GM12878 (cell line): Measurements from ENCODE around the gene MDM1. TPM values are rescaled to one million over a fixed set of nuclear protein-coding genes. Genes with fewer than 3 reads are reported as not detected.

Source experiments
- ATF2 ChIP-seq: IDR thresholded peaks from 2 replicates; pipeline ENCODE4 v1.6.1; 2012; ENCODE audit warnings: low read length, inconsistent platforms
- BRCA1 ChIP-seq: IDR thresholded peaks from 2 replicates; pipeline ENCODE4 v1.6.1; 2011; ENCODE audit warnings: low read depth, low read length, improper control_type of control experiment
- CEBPZ ChIP-seq: fragments of 150-350 bp; IDR thresholded peaks from 2 replicates; pipeline ENCODE4 v1.6.1; 2016; ENCODE audit warnings: low read depth, low read length
- HDGF ChIP-seq: fragments of 450-650 bp; IDR thresholded peaks from 2 replicates; pipeline ENCODE4 v1.6.1; 2016; ENCODE audit warnings: antibody characterized with exemption
- JUND ChIP-seq: IDR thresholded peaks from 2 replicates; pipeline ENCODE4 v1.6.1; 2012; ENCODE audit warnings: low read depth, mild to moderate bottlenecking, low read length, improper control_type of control experiment, moderate library complexity
- MTA2 ChIP-seq: fragments of 450-650 bp; IDR thresholded peaks from 2 replicates; pipeline ENCODE4 v1.6.1; 2016; ENCODE audit warnings: low read depth, mild to moderate bottlenecking, moderate library complexity
- NFYA ChIP-seq: IDR thresholded peaks from 2 replicates; pipeline ENCODE4 v1.6.1; 2011; ENCODE audit warnings: low read depth, mild to moderate bottlenecking, low read length, improper control_type of control experiment, borderline replicate concordance
- NKRF ChIP-seq: fragments of 450-650 bp; conservative IDR thresholded peaks from 2 replicates; pipeline ENCODE4 v1.6.1; 2017; ENCODE audit warnings: mild to moderate bottlenecking, moderate library complexity
- NRF1 ChIP-seq: conservative IDR thresholded peaks from 2 replicates; pipeline ENCODE4 v1.6.1; 2011; ENCODE audit warnings: mild to moderate bottlenecking, low read depth, low read length, improper control_type of control experiment
- RAD51 ChIP-seq: fragments of 450-650 bp; IDR thresholded peaks from 2 replicates; pipeline ENCODE4 v1.6.1; 2016; ENCODE audit warnings: moderate library complexity, mild to moderate bottlenecking, inconsistent platforms
- RBBP5 ChIP-seq: fragments of 200-600 bp; sonication (generic); conservative IDR thresholded peaks from 2 replicates; pipeline ENCODE4 v1.6.1; 2016
- RELA ChIP-seq: fragments of 450-650 bp; IDR thresholded peaks from 2 replicates; pipeline ENCODE4 v1.8.0; 2014; ENCODE audit warnings: borderline replicate concordance; ENCODE audit not compliant: partially characterized antibody
- RELB ChIP-seq: fragments of 450-650 bp; IDR thresholded peaks from 2 replicates; pipeline ENCODE4 v1.6.1; 2017; ENCODE audit warnings: low read depth, mild to moderate bottlenecking, moderate library complexity
- RFX5 ChIP-seq: IDR thresholded peaks from 2 replicates; pipeline ENCODE4 v1.6.1; 2011; ENCODE audit warnings: low read depth, low read length, improper control_type of control experiment
- STAT3 ChIP-seq: IDR thresholded peaks from 2 replicates; pipeline ENCODE4 v1.6.1; 2011; ENCODE audit warnings: low read depth, low read length, improper control_type of control experiment
- TCF12 ChIP-seq: IDR thresholded peaks from 2 replicates; pipeline ENCODE4 v1.6.1; 2011; ENCODE audit warnings: low read depth, mild to moderate bottlenecking, low read length
- ZBTB11 ChIP-seq: fragments of 450-650 bp; formaldehyde crosslinking; IDR thresholded peaks from 2 replicates; pipeline ENCODE4 v1.5.0; 2022; ENCODE audit warnings: mild to moderate bottlenecking, missing genetic modification characterization
- polyA plus RNA-seq, 11 experiments: library from polyadenylated mRNA; depleted of rRNA in 4 of 11; unstranded in 6 of 11; stranded (reverse) in 5 of 11; fragments of >200 nt; fragmentation: Nextera tagmentation in 4 of 11; fragmentation: Illumina TruSeq in 1 of 11; extraction: Ambion mirVana in 4 of 11; extraction: Trizol in 1 of 11; gene quantifications; 1 replicate in 1 of 11; 2 replicates in 10 of 11; pipeline versions ENCODE4 v1.2.1 to v1.2.3, GENCODE V29; 2011 to 2016; ENCODE audit warnings: inconsistent platforms in 2 of 11, missing spikeins in 2 of 11, low read depth in 1 of 11
- total RNA-seq, 4 experiments: library from RNA; depleted of rRNA in 3 of 4; stranded (reverse); fragments of >200 nt in 3 of 4; fragmentation: Illumina TruSeq in 1 of 4; extraction: Trizol in 1 of 4; gene quantifications; 2 replicates each; pipeline versions ENCODE4 v1.2.1 to v1.2.3, GENCODE V29; 2013 to 2021

The MDM1 gene
- total and polyA plus RNA-seq, 10 of the 15 experiments (the other 5 are each of a cell fraction or from before 2014, with no cell fraction given), result 10.1 to 25.3 (median 16.5) TPM

- TF ChIP-seq CEBPZ (no peak), TCF12 (no peak), STAT3 (0 out of 2 replicates have a peak, but pooled peaks have one; percentile 61), RFX5 (no peak), RELB (peak; percentile 90; the same call in 1 of the 2 replicates), ATF2 (peak; percentile 85), NFYA (no peak), JUND (no peak), NKRF (no peak), NRF1 (no peak), RBBP5 (no peak), ZBTB11 (no peak), MTA2 (peak; percentile 64; the same call in 1 of the 2 replicates), RELA (no peak), RAD51 (peak; percentile 7; the same call in 1 of the 2 replicates), BRCA1 (no peak), HDGF (peak; percentile 24; the same call in 1 of the 2 replicates)
These were observed 26.6 kb upstream of the MDM1 start (continued) for GRCh38 chr12:68358532-68359485.
